ENCODE results near the gene GRAMD1B. TPM values are rescaled to one million over a fixed set of nuclear protein-coding genes. Genes with fewer than 3 reads are reported as not detected.
"Not testable (repeated sequence)": the region's sequence is repeated elsewhere in the genome, so short reads cannot be mapped to it uniquely, and the experiment has no call there.

Gene GRAMD1B
- total RNA-seq, 6 donors from 2014 or later, result 5.8 to 132 (median 10.1) TPM

DNA sequence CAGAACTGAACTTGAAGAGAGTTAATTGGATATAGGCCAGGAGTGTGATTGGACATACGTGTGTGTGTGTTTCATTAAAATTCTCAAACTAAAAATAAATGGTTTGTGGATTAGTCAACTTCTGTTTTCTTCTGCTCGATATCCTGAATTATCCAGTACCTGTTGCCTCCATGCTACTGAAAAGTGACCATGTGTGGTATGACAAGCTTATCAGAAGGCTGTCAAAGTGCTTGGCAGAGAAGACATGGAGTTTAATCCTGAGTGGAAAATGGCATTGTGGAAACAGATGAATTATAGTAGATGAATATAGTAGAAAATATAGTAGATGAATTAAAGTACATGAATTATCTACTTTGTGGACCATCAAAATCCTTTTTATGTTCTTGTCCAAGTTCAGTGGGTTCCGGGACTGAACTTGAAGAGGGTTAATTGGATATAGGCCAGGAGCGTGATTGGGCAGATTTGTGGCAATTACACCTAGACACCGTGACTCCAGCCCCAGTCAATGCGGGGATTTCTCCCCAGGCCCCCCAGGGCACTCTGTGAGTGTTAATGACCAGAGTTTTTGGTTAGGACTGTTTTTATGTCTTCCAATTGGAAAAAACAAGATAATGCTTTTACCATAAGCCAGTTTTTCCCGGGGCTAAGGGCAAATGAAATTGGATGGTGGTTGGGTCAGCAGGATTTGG is 30.1 kb downstream of the GRAMD1B start:
- H3K4me1 ChIP-seq, result peaks cover 0 to 7% (median 2%) of the 10 kb centered on the region in 4 donors
- H3K27ac ChIP-seq, result no peak overlapping the region
- ATAC-seq (ENCODE audit: low FRiP score in 2 of 2) (no peak), DNase-seq (no peak)
- no peaks in the 10 kb centered on the region for H3K36me3 ChIP-seq
- H3K9me3 ChIP-seq, result no peaks in the 10 kb centered on the region
- H3K4me3 ChIP-seq, result no peak overlapping the region
- WGBS, 2 donors, result 82 to 83% methylated on average over 7 of the region's 7 CpGs
- no peaks in the 10 kb centered on the region for H3K27me3 ChIP-seq
- TF ChIP-seq, protein P1, sequence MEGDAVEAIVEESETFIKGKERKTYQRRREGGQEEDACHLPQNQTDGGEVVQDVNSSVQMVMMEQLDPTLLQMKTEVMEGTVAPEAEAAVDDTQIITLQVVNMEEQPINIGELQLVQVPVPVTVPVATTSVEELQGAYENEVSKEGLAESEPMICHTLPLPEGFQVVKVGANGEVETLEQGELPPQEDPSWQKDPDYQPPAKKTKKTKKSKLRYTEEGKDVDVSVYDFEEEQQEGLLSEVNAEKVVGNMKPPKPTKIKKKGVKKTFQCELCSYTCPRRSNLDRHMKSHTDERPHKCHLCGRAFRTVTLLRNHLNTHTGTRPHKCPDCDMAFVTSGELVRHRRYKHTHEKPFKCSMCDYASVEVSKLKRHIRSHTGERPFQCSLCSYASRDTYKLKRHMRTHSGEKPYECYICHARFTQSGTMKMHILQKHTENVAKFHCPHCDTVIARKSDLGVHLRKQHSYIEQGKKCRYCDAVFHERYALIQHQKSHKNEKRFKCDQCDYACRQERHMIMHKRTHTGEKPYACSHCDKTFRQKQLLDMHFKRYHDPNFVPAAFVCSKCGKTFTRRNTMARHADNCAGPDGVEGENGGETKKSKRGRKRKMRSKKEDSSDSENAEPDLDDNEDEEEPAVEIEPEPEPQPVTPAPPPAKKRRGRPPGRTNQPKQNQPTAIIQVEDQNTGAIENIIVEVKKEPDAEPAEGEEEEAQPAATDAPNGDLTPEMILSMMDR (IDR thresholded peaks at IDR 0.05), result no peak
- TF ChIP-seq EP300 (IDR thresholded peaks at IDR 0.05) (no peak), POLR2AphosphoS5 (IDR thresholded peaks at IDR 0.05) (no peak)

DNA sequence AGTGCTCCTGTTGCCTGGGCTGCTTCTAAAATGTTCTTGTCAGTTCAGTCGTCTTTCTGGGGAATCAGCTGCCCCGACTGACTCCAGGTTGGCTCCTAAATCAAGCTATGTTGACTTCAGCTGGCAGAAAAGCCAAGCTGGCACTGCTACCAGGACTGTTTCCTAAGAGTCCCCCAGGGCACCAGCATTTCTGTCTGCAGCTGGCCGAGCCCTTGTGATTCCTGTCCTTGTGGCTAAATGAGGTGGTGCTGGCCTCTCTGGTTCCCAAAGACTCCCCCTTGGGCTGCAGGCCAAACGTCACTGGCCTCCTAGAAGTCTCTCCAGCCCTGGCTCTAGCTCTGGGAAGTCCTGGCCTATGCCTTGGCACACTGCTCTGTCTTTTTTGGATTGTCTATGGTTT is 31.1 kb downstream of the GRAMD1B start:
- Histone ChIP-seq H3K36me3 (no peaks in the 10 kb centered on the region), H3K27ac (peak overlapping the region in 1 of 4 donors; percentile 2), H3K4me3 (no peak overlapping the region), H3K4me1 (peaks cover 0 to 7% (median 2%) of the 10 kb centered on the region in 4 donors), H3K27me3 (no peaks in the 10 kb centered on the region), H3K9me3 (no peaks in the 10 kb centered on the region)
- no peak for TF ChIP-seq POLR2AphosphoS5 (IDR thresholded peaks at IDR 0.05)
- TF ChIP-seq, protein P1 (IDR thresholded peaks at IDR 0.05), result no peak
- peak in 1 of 4 donors; percentile 25 for TF ChIP-seq POLR2A (IDR thresholded peaks at IDR 0.05)
- no peak for TF ChIP-seq EP300 (IDR thresholded peaks at IDR 0.05)
- 59 to 75% methylated on average over 4 of the region's 4 CpGs for WGBS, 2 donors
- ATAC-seq (ENCODE audit: low FRiP score in 2 of 2), result no peak
- no peak for DNase-seq

DNA sequence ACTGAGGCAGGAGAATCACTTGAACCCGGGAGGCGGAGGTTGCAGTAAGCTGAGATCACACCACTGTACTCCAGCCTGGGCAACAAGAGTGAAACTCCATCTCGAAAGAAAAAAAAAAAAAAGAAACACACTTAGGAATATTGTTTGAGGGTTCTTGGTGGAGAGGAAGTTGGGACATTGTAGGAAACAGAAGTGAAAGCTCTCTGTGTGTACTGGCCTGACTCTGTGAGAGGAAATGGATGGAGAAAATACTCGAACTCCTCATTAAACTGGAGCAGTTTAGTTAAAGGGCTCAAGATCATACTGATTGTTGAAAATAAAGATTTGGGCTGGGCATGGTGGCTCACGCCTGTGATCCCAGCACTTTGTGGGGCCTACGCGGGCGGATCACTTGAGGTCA is 35.6 kb downstream of the GRAMD1B start:
- ATAC-seq (ENCODE audit: low FRiP score in 2 of 2), result peak in 1 of 2 donors; percentile 78
- not testable (repeated sequence) for H3K27me3 ChIP-seq, H3K9me3 ChIP-seq, H3K36me3 ChIP-seq, H3K4me1 ChIP-seq, H3K4me3 ChIP-seq
- H3K27ac ChIP-seq, result peak overlapping the region; percentile 11 to 61 (median 36)
- peak in 1 of 2 donors; percentile 6 for DNase-seq
- 71 to 72% methylated on average over 8 of the region's 8 CpGs for WGBS, 2 donors

DNA sequence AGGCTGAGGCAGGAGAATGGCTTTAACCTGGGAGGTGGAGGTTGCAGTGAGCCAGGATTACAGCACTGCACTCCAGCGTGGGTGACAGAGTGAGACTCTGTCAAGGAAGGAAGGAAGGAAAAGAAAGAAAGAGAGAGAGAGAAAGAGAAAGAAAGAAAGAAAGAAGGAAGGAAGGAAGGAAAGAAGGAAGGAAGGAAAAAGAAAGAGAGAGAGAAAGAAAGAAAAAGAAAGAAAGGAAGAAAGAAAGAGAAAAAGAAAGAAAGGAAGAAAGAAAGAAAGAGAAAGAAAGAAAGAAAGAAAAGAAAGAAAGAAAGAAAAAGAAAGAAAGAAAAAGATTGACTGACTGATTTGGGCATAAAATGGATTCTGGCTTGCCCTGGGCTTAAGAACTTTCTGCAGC is 36.1 kb downstream of the GRAMD1B start:
- H3K36me3 ChIP-seq; H3K9me3 ChIP-seq; H3K4me3 ChIP-seq; DNase-seq; H3K27me3 ChIP-seq; H3K4me1 ChIP-seq; ATAC-seq (ENCODE audit: low FRiP score in 2 of 2): not testable (repeated sequence)
- 79% methylated on average over 1 of the region's 1 CpG for WGBS, 2 donors
- H3K27ac ChIP-seq, result peak overlapping the region; percentile 11 to 61 (median 36)

DNA sequence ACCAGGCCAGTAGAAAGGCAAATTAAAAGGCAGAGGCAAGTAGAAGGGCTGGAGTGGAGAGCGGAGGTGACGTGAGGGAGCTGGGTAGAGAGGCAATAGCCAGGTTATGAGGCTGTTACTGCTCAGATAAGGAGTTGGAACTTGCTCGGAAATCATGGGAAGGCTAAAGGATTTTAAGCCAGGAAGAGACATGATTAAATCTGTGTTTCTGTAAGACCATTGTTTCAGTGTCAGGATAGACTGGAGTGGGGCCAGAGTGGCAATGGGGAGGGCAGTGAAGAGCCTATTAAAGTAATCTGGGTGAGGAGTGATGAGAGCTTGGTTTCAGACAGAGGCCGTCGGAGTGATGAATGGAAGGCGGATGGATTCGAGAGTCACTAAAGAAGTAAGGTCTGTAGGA is 39.0 kb downstream of the GRAMD1B start:
- H3K9me3 ChIP-seq, result no peaks in the 10 kb centered on the region
- no peaks in the 10 kb centered on the region for H3K4me1 ChIP-seq
- WGBS, 2 donors, result 60 to 64% methylated on average over 7 of the region's 7 CpGs
- H3K27ac ChIP-seq, result no peak overlapping the region
- TF ChIP-seq, protein P1 (IDR thresholded peaks at IDR 0.05), result no peak
- TF ChIP-seq POLR2AphosphoS5 (IDR thresholded peaks at IDR 0.05) (no peak), POLR2A (IDR thresholded peaks at IDR 0.05) (no peak), EP300 (IDR thresholded peaks at IDR 0.05) (no peak)
- no peaks in the 10 kb centered on the region for H3K27me3 ChIP-seq
- H3K4me3 ChIP-seq, result no peak overlapping the region
- no peak for ATAC-seq (ENCODE audit: low FRiP score in 2 of 2)
- no peaks in the 10 kb centered on the region for H3K36me3 ChIP-seq
- no peak for DNase-seq

DNA sequence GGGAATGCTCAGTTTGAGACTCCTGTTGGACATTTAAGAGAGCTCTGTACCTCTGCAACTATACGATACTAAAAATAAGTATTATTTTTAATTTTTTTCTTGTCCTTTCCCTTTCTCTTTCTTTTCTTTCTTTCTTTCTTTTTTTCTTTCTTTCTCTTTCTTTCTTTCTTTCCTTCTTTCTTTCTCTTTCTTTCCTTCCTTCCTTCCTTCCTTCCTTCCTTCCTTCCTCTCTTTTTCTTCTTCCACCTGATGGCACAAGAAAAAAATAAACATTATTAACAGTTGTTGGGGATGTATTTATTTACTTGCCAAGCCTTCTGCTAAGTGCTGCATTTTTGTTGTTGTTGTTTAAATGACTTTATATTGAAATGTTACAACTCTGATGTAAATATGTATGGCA is 39.5 kb downstream of the GRAMD1B start:
- no peak for TF ChIP-seq EP300 (IDR thresholded peaks at IDR 0.05)
- TF ChIP-seq POLR2A (IDR thresholded peaks at IDR 0.05), result no peak
- TF ChIP-seq, protein P1 (IDR thresholded peaks at IDR 0.05), result no peak
- TF ChIP-seq POLR2AphosphoS5 (IDR thresholded peaks at IDR 0.05), result no peak
- ATAC-seq (ENCODE audit: low FRiP score in 2 of 2) (no peak), DNase-seq (no peak)
- no peaks in the 10 kb centered on the region for H3K4me1 ChIP-seq
- H3K27ac ChIP-seq, result no peak overlapping the region
- no peak overlapping the region for H3K4me3 ChIP-seq
- H3K36me3 ChIP-seq, result no peaks in the 10 kb centered on the region
- no peaks in the 10 kb centered on the region for H3K27me3 ChIP-seq
- 81 to 91% methylated on average over 1 of the region's 1 CpG for WGBS, 2 donors
- no peaks in the 10 kb centered on the region for H3K9me3 ChIP-seq
